ES-I3 (cell line): ENCODE data around the gene EEF1AKMT4.

Experiments used
- H3K36me3 ChIP-seq: 2 replicates; pipeline ENCODE4 v1.6.1; 2013; ENCODE audit warnings: mild to moderate bottlenecking, low read length, control low read depth, moderate library complexity; ENCODE audit not compliant: insufficient read depth
- H3K4me1 ChIP-seq: 2 replicates; pipeline ENCODE4 v1.6.1; 2013; ENCODE audit warnings: mild to moderate bottlenecking, control low read depth, low read length; ENCODE audit not compliant: insufficient read depth
- H3K9ac ChIP-seq: 2 replicates; pipeline ENCODE4 v1.6.1; 2013; ENCODE audit warnings: low read depth, mild to moderate bottlenecking, low read length, moderate library complexity
- H3K9me3 ChIP-seq: 2 replicates; pipeline ENCODE4 v1.6.1; 2013; ENCODE audit warnings: mild to moderate bottlenecking, low read length, moderate library complexity; ENCODE audit not compliant: control insufficient read depth, insufficient read depth

Gene EEF1AKMT4

DNA sequence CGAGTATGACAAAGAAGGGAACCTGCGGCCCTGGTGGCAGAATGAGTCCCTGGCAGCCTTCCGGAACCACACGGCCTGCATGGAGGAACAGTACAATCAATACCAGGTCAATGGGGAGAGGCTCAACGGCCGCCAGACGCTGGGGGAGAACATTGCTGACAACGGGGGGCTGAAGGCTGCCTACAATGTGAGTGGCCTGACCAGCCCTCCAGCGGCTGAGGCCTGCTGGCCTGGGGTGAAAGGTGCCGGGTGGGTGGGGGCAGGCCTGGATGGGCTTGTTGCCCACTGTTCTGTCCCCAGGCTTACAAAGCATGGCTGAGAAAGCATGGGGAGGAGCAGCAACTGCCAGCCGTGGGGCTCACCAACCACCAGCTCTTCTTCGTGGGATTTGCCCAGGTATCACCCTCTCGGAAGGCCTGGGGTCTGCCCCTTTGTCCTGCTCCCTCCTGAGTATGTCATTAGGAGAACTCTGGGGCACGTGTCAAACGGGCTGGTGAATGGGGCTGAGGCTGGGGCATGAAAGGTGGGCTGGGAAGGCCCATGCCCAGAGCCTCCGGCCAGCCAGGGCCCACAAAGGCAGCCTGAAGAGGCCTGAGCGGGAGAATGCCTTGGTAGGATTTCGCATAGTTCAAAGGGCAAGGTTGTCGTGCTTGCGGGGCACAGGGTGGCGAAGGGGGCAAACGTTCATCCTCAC lies 41.7 kb downstream of the EEF1AKMT4 start:
- no peaks in the 10 kb centered on the region for H3K4me1 ChIP-seq
- H3K9me3 ChIP-seq: no peaks in the 10 kb centered on the region
- no peak overlapping the region for H3K9ac ChIP-seq
- no peaks in the 10 kb centered on the region for H3K36me3 ChIP-seq

DNA sequence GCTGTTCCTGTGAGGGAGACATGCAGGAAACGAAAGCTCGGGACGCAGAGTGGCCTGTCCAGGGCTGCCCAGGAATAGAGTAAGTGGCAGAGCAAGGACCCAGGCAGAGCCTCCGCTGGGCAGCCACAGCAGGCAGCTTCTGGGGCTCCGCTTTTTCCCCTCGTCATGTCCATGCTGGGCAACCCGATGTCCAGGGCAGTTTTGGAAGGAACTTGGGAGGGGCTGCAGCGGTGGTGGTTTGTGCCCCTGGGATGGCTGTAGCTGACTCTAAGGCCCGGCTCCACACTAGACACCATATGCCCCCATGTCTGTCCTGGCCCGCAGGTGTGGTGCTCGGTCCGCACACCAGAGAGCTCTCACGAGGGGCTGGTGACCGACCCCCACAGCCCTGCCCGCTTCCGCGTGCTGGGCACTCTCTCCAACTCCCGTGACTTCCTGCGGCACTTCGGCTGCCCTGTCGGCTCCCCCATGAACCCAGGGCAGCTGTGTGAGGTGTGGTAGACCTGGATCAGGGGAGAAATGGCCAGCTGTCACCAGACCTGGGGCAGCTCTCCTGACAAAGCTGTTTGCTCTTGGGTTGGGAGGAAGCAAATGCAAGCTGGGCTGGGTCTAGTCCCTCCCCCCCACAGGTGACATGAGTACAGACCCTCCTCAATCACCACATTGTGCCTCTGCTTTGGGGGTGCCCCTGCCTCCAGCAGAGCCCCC lies 42.4 kb downstream of the EEF1AKMT4 start:
- no peaks in the 10 kb centered on the region for H3K9me3 ChIP-seq
- H3K36me3 ChIP-seq: no peaks in the 10 kb centered on the region
- H3K9ac ChIP-seq: no peak overlapping the region
- H3K4me1 ChIP-seq: no peaks in the 10 kb centered on the region

DNA sequence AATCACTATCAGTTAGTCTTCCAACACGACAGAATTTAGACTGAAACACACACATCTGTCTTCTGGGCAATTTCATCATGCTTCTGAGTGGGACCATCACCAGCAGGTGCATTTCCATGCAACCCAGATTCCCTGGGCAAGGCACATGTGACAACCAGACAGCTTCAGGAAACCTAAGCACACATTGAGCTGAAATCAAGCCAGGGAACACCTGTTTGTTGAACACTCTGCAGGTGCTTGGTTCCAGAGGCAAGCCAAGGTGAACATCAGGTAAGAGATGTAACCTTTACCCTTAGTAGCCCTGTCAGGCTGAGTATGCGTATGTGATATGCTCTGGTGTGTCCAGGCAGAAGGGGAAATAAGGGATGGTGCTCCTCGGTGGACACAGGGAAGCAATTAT lies 46.3 kb downstream of the EEF1AKMT4 start:
- no peaks in the 10 kb centered on the region for H3K9me3 ChIP-seq
- 0 out of 2 replicates have a peak, but pooled peaks cover 2% of the 10 kb centered on the region for H3K36me3 ChIP-seq
- H3K9ac ChIP-seq: no peak overlapping the region
- peaks cover 6% of the 10 kb centered on the region; the same call in 1 of the 2 replicates for H3K4me1 ChIP-seq

DNA sequence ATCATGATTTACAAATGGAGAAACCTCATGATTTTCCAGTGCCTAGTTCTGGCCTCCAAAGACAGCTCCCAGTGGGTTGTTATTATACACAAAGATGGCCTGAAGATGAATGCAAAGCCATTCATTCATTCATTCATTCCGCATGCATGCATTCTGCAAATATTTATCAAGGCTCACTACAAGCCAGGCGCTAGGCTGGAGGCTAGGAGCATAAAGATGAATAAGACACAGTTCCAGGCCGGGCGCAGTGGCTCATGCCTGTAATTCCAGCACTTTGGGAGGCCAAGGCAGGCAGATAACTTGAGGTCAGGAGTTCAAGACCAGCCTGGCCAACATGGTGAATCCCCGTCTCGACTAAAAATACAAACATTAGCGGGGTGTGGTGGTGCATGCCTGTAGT lies 47.1 kb downstream of the EEF1AKMT4 start:
- Histone ChIP-seq H3K36me3 (peaks cover 7% of the 10 kb centered on the region; the same call in 1 of the 2 replicates), H3K4me1 (peaks cover 6% of the 10 kb centered on the region; the same call in 1 of the 2 replicates), H3K9ac (no peak overlapping the region), H3K9me3 (no peaks in the 10 kb centered on the region)

DNA sequence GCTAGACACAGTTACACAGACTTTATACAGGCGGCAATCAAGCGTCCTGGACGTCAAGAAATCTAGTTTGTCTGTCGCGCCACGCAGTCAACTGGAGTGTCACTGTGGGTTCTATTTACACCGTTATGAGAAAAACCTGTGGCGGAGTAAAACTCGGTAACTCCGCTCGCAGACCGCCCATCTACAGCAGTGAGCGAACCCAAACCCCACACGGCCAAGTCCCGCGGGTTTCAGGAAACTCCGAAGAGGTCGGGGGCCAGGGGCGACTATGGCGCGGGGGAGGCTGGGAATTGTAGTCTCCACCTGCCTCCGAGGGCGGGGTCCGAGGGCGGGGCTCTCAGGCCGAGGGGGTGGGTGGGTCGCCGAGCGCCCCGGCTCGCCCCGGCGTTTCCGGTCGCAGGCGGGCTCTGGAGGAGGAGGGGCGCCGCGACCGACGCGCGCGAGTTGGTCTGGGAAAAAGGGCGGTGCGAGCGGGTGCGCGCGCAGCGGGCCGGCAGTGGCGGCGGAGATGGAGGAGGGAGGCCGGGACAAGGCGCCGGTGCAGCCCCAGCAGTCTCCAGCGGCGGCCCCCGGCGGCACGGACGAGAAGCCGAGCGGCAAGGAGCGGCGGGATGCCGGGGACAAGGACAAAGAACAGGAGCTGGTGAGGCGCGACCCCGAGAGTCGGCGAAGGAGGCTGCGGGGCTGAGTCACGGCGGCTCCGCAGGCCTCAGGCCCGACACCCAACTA lies 49.5 kb downstream of the EEF1AKMT4 start, which contains the start of gene PSMD2:
Gene PSMD2 (plus strand): TSS at position 483 of the 729 bp plus-strand sequence. CDS start 26 bp downstream, at position 509.
- H3K9ac ChIP-seq: peak within 1 kb of the TSS; percentile 90
- H3K4me1 ChIP-seq: peaks cover 6% of the 10 kb centered on the region; the same call in 1 of the 2 replicates
- peaks cover 30% of the 10 kb centered on the region for H3K36me3 ChIP-seq
- no peaks in the 10 kb centered on the region for H3K9me3 ChIP-seq

DNA sequence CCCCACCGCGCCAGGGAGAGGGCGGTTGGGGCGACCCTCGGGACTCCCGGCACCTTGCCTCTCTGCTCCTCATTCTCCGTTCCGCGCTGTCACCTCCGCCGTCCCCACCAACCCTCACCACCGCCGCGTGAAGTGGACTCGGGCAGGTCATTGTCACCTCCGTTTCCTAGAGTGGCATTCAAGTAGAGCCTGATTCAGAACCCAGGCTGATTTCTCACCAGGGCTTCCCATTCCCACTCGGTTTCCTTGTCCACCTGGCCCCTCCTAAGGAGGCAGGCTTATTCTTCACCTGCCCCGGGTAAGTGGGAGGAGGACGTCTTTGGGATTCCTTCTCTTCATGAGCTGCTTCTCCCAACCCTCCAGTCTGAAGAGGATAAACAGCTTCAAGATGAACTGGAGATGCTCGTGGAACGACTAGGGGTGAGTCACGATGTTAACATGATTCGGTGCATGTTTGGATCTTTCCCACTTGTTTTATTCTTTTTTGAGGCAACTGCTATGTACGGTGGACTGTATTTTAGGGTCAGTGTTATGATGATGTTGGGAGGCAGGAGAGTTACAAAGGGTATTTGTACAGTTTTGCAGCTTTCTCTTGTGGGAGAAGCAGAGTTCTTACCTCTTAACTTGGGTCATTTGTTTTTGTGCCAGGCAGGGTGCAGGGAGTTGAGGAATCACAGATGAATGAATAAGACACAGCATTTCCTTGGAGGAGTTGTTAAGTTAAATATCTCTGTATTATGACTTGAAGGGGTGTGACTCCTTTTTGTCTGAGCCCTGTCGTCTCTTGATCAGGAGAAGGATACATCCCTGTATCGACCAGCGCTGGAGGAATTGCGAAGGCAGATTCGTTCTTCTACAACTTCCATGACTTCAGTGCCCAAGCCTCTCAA lies 50.3 kb downstream of the EEF1AKMT4 start:
- Histone ChIP-seq H3K36me3 (peaks cover 38% of the 10 kb centered on the region), H3K9me3 (no peaks in the 10 kb centered on the region), H3K9ac (peak overlapping the region; percentile 90), H3K4me1 (peaks cover 6% of the 10 kb centered on the region; the same call in 1 of the 2 replicates)

DNA sequence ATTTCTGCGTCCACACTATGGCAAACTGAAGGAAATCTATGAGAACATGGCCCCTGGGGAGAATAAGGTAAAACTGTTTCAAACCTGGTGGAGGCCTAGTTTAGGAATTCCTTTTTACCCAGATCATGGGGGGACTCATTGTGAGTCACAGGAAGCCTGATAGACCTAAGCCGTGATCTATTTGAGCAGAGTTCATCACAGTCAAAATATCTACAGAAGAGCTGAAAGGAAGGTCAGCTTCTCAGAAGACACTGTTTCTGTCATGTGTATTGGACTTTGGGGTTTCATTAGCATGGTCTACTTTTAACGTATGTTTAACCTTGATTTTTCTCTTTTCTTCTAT lies 50.9 kb downstream of the EEF1AKMT4 start:
- peaks cover 40% of the 10 kb centered on the region for H3K36me3 ChIP-seq
- H3K9ac ChIP-seq: peak overlapping the region; percentile 90; the same call in 1 of the 2 replicates

DNA sequence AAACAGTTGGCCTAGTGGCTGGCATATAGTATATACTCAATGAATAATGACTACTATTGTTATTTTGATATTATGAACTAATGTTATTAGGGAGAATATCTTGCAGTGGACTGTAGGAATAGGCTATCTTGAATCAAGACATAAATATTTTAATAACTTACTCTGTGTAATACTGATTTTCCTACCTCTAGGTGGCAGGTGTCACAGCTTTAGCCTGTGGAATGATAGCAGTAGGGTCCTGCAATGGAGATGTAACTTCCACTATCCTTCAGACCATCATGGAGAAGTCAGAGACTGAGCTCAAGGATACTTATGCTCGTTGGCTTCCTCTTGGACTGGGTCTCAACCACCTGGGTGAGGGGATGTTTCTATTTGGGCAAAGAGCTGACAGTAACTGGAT lies 56.1 kb downstream of the EEF1AKMT4 start:
- no peak overlapping the region for H3K9ac ChIP-seq
- no peaks in the 10 kb centered on the region for H3K4me1 ChIP-seq
- H3K9me3 ChIP-seq: no peaks in the 10 kb centered on the region
- H3K36me3 ChIP-seq: peaks cover 69% of the 10 kb centered on the region

More for the DNA sequence above, 50.9 kb downstream of the EEF1AKMT4 start:
- Histone ChIP-seq H3K9me3 (no peaks in the 10 kb centered on the region), H3K4me1 (peaks cover 6% of the 10 kb centered on the region; the same call in 1 of the 2 replicates)

DNA sequence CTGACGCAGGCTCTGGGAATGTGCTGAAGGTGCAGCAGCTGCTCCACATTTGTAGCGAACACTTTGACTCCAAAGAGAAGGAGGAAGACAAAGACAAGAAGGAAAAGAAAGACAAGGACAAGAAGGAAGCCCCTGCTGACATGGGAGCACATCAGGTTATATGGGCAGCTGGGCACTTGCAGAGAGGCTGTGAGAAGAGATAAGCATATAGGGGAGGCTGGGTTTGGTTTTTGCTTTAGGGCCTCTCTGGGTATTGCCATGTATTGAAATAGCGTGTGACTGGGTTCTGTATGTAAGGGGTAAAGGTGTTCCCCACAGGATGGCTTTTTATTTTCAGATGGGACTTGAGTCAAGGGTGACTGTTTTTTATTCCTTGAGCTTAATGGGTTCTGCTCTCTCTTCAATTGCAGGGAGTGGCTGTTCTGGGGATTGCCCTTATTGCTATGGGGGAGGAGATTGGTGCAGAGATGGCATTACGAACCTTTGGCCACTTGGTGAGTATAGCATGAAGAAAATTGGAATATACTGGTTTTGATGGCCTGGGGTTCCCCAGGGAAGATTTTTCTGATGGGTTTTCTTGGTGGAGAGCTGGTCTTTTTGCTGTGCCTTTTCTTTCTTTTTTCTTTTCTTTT lies 57.0 kb downstream of the EEF1AKMT4 start:
- Histone ChIP-seq H3K4me1 (no peaks in the 10 kb centered on the region), H3K9ac (no peak overlapping the region), H3K36me3 (peaks cover 66% of the 10 kb centered on the region)

DNA sequence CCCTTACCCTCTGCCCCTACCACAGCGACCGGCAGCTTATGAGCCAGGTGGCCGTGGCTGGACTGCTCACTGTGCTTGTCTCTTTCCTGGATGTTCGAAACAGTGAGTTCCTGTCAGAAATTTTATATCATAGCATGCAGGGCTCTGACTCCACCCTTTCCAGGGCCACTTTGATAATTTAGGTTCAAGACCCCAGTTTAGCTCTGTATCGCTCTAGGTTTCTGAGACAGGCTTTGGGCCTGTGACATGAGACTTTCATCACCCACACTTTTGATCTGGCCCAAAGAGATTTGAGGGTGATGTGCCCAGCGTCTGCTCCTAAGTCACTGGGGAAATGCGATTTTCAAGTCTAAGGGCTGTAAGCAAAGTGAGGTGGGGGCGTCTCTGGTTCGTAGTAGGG lies 58.4 kb downstream of the EEF1AKMT4 start:
- Histone ChIP-seq H3K4me1 (no peaks in the 10 kb centered on the region), H3K36me3 (peaks cover 51% of the 10 kb centered on the region), H3K9ac (no peak overlapping the region), H3K9me3 (no peaks in the 10 kb centered on the region)

More for the DNA sequence above, 57.0 kb downstream of the EEF1AKMT4 start:
- H3K9me3 ChIP-seq: no peaks in the 10 kb centered on the region
